Hematopoietic multipotent progenitor cell treated with erythropoietin and hydrocortisone succinate and interleukin-3 and kit ligand, for 17 days (in vitro differentiated cells): ENCODE data around the gene CD81.
A peak's percentile ranks its signal among the peaks of the same experiment; 100 is the strongest.

Experiments
- DNase-seq: peaks from one replicate; pipeline ENCODE4 v3.0.0-alpha.2; 2015; ENCODE audit warnings: low spot score

The CD81 gene

DNA sequence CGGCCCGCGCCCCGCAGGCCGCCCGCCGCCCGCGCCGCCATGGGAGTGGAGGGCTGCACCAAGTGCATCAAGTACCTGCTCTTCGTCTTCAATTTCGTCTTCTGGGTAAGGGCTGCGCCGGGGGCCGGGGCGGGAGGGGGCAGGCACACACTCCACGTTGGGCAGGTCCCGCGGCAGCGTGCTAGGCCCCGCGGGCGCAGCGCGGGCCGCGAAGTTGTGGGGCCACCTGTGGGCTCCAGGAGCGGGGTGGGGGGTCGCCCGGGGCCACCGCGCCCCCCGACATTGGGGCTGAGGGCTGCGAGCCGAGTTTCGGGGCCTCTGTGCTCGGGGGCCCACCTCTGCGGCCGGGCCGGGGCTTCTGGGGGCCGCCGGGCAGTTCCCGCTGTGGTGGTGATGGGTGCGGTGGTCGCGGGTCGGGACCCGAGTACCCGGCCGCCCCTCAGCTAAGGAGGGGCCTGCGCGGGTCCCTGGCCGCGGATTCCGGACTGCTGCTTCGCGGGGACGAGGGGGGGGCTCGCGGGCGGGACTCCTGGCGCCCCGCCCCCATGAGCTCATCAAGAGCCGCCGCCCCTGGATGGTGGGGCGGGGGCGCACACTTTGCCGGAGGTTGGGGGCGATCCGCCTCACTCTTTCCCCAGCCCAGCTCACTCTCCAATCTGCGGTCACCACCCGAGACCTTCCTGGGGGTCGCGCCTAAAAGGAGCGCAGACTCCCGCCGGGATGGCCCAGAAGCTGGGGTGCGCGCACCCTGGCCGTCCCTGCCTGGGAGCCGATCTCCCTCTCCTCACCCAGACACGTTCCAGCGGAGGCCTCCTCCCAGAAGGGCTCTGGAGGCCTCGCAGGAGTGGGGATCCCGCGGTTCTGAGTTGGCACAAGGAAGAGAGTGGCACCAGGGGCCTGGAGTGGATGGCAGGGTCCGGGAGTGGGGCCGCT is 667 bp downstream of the CD81 start:
- no peak for DNase-seq

DNA sequence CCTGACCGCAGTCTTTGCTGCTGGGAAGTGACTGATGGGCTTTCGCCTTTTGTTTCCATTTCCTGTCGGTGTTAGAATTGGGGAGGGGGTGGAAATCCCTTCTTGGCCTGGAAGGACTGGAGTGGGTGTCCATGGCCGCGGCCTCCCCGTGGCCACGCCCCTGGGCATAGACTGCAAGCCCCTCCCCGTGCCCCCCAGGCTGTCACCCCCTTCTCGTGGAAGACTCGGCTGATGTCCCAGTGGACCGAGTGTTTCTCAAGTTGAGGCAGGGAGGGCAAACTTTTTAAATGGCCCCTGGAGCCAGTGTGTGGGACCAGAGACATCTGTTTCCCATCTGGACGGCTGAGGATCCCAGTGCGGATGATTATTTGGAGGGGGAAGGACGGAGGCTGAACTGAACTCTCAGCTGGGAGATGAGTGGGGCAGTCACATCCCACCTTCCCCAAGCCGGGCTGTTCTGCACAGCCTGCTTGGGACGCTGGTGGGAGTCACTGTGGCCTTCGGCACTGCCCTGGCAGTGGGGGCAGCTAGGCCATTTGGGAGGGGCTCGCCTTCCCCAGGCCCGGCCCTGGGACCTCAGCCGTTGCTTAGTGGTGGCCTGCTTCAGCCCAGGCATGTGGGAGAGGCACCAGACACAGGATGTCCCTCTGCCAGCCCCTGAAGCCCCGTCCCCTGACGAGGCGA is 1.6 kb downstream of the CD81 start:
- no peak for DNase-seq

DNA sequence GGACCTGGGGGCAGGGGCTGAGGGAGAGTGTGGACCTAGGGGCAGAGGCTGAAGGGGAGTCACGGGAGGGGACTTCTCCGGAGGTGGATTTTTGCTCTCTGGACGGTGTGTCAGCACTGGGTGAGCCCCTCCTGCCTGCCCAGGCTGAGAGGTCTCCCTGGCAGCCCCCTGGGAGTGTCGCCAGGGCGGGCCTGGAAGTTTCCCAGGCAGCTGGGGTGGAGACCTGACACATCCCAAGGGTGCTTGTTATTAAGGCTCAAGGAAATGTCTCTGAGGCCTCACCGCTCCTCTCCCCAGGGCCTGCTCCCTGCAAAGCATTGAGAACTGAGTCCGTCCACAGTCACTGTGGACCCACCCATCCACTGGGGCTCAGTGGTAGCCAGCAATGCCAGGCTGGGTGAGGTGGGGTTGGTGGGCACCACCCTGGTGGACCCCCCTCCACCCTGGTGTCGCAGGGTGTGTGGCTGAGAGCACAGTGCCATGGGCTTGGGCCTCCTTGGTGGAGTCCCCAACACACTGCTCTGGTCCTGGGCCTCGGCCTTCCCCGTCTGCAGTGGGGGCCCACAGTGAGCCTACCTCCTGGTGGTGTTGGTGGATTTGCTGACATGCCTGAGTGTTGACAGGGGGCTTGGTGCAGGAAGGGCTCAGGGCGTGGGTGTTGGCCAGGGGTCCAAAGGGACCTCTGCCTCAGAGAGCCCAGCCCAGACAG is 2.5 kb downstream of the CD81 start:
- no peak for DNase-seq

DNA sequence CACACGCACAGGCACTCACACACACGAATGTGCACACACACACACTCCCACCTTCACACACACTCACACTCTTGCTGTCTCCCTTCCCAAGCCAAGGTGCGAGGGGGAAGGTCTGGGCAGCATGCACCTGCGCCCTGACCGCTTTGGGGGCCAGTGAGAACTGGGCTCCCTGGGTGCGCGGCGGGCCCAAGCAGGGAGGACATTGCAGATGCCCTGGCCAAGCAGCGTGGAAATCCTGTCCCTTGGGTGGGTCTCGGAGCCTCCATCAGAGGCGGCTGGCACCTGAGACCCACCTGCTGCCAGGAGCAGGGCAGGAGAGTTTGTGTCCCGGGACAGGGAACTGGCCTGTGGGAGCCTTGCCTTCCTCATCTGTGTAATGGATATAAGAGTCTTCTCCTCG is 3.3 kb downstream of the CD81 start:
- DNase-seq: no peak

DNA sequence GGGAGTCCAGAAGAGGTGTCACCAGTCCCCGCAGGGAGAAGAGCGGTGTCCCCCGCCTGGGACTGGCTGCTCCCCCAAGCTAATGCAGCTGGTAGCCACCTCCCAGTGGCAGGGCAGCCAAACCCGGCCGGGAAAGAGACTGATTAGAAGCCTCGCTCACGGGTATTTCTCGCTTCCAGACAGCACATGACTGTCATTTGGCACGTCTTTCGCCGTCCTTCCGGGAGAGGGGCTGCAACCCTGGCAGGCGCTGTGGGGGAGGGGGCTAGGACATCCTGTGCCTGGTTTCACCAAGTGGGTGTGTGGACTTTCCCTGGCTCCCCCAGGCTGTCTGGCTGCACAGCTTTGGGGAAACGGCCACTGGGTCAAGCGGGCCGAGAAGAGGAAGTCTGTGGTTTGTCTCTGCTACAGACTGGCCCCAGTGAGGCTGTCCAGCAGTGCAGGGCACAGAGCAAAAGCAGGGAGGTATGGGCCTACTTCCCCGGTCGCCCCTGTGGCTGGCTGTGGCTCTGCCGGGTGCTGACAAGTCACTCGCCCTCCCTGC is 3.8 kb downstream of the CD81 start:
- DNase-seq: no peak

DNA sequence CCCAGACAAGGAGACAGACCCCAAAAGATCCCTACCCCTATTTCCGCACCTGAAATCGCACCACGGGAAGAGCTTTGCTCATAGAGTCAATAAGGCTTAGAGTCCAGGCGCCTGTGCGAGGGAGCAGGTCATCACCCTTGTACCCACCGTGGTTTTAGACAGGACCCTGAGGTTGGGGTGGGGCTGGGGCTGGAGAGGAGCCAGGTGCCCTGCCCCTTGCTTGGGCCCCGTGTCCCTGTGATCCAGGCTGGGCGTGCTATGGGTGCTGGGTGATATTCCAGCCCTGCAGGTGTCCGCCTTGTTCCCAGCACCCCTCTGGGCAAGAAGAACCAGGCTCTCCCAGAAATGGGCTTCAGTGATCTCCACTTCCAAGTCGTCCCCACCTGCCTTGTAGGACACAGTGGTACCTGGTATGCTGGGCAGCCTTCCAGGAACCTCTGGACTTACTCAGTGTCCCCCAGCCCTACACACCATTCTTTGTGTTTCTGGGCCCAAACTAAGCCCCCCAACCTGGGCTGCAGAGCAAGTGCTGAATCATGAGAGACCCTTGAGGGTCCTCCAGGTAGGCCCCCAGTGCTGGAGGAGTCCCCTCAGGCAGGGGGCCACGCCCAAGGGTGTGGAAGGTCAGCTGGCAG is 4.5 kb downstream of the CD81 start:
- no peak for DNase-seq

DNA sequence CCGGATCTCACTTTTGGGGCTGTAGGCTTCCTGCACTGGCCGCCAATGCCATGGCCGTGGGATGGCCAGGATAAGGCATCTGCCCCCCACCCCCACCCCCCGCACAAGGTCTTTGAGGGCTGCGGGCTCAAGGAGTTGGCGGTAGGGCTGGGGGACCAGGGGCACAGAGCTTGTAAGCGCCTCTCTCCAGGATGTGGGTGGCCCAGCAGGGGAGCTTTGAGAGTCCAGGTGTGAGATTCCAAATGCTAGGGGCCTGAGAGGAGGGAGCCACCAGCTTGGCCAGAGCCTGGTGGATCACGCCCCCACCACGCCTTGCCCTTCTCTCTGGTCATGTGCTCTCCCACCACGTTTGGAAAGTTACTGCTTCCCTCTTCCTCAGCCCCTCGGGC is 5.0 kb downstream of the CD81 start:
- DNase-seq: no peak

DNA sequence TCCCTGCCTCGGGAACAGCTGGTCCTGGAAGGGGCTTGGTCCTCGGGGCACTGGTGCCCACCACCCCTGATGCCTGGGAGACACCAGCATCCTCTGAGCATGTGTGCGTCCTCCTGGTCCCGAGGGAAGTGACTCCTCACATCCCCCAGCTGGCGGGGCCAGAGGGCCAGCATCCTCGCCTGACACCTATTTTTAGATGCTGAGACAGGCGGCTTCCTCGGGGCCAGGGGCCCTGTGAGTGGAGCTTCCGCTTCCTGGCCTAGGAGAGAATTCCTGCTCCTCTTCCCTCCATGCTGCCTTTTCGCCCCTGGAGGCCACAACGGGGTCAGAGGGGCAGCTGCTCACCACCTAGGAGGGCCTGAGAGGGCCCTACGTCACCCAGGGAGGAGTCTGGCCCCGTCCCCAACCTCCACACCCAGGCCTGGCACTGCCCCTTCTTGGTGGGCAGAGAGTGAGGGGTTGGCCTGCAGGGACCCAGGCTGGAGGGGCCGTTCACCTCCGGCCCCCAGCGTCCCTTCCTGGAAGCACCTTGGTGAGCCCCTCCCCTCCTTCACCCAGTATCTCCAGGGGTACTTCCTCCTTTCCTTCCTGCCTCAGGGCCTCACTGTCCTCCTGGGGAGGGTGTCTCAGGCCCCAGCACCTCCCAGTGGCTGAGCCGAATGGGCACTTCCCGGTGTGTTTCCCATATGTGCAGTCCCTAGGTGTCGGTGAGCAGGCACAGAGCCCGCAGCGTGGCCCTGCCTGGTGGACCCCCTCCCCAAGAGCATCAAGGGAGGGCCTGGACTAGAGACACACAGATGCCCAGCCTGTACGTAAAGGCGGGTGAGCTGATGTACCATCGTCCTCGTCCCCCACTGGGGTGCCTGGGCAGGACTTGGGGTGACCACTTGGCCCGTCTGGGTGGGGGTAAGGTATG is 6.1 kb downstream of the CD81 start:
- no peak for DNase-seq

DNA sequence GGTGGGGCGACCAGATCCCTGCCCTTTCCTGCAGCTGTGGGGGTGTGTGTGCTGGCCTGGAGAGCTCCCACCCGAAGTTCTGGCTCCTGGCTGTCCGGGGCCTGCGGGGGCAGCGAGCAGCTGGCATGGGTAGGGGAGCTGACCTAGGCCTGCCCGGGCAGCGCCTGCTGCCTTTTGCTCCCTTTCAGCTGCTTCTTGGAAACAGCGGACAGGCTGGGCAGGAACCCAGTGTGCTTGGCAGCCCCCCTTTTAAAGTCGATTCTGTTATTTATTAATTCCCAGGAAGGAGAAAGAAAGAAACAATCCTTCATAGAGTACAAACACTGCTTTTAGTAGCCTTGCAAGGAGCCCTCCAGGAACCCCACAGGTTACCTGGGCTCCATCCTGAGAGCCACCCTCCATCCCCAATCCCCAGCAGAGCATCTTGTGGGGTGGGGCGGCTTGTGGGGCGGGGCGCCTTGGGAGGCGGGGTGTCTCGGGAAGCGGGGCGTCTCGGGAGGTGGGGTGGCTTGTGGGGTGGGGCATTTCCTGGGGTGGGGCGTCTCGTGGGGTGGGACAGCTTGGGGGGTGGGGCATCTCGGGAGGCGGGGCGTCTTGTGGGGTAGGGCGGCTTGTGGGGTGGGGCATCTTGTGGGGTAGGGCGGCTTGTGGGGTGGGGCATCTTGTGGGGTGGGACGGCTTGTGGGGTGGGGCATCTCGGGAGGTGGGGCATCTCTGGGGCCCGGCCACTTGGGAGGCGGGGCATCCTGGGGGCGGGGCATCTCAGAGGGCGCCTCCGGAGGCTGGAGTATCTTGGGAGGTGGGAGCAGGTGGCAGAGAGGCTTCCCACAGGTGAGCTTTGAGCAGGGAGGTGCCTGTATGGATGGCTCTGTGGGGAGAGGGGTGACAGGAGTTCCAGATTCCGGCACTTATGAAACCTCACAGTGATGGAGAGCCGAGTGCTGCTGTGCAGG is 7.0 kb downstream of the CD81 start:
- DNase-seq: no peak

DNA sequence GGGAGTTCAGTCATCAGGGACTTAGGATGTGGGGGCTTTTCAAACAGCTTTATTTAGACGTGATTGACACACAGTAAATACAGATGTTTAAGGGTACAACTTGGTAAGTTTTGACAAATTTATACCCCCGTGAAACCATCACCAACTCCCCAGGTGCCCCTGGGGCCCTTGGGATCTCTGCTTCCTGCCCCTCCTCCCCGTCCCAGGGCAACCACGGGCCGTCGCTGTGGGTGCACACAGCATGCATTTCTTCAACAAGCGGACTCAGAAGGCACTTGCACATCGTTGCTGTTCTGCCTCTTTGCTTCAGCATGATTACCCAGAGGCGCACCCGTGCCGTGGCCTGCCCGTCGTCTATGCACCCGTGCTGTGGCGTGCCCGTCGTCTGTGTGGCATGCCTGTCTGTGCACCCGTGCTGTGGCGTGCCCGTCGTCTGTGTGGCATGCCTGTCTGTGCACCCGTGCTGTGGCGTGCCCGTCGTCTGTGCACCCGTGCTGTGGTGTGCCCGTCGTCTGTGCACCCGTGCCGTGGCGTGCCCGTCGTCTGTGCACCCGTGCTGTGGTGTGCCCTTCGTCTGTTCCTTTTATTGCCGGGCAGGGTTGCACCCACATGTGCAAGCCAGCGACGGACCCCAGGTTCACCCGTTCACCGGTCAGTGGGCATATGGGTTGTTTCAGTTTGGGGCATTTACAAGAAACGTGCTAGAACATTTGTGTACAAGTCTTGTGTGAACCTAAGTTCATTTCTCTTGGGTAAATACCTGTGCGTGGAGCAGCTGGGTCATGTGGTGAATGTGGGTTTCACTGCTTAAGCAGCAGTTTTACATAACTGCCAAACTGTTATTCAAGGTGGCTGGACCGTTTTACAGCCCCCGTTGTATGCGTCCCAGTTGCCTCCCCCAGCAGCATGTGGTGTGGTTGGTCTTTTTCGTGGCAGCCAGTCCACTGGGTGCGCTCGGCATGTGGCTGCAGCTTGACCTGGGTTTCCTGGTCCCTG is 8.3 kb downstream of the CD81 start:
- no peak for DNase-seq

DNA sequence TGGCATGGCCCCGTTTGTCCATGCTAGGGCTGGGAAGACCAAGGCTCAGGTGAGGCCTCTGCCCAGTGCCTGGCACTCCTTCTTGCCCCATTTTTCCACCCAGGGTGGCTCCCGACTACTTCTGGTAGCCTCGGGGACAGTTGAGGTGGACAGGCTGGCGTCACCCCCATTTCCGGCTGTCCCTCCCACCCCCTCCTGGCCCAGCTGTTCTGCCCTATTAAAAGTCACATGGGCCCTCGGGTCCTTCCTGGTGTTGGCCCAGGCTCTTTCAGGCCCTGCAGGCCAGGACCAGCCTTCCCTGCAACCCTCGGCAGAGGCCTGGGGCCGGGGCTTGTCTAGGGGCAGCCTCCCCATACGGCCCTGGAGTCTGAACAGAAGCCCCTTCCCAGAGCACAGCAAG is 9.5 kb downstream of the CD81 start:
- no peak for DNase-seq

DNA sequence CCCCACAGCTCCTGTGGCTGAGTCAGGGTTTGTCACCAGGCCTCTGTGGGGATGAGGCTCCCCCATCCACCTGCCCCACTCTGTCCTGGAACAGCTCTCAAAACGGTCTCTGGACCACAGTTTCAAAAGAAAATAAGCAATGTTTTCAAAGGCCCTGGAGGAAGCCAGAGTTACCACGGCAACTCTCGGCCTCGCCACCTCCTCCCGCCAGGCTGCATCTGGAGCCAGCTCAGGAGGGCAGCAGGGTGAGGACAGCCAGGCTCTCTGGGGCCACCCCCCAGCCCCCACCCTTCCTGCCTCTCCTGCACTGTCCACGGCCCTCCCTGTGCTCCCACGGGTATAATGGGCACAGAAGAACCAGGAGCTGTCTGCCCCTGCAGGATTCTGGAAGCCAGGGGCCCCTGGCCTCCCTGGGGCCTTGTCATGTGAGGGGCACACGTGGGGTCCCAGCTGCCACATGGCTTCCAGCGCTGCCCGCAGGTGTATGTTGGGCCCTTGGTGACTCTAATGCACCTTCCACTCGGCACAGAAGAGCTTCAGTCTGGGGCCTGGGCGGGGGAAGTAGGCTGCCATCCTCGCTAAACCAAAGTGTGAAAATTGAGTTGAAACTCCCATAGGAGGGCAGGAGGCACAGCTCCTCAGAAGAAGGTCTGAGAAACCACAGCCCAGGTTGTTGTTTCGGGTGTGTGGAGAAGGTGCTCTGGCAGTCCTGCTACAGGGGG is 10.3 kb downstream of the CD81 start:
- no peak for DNase-seq

DNA sequence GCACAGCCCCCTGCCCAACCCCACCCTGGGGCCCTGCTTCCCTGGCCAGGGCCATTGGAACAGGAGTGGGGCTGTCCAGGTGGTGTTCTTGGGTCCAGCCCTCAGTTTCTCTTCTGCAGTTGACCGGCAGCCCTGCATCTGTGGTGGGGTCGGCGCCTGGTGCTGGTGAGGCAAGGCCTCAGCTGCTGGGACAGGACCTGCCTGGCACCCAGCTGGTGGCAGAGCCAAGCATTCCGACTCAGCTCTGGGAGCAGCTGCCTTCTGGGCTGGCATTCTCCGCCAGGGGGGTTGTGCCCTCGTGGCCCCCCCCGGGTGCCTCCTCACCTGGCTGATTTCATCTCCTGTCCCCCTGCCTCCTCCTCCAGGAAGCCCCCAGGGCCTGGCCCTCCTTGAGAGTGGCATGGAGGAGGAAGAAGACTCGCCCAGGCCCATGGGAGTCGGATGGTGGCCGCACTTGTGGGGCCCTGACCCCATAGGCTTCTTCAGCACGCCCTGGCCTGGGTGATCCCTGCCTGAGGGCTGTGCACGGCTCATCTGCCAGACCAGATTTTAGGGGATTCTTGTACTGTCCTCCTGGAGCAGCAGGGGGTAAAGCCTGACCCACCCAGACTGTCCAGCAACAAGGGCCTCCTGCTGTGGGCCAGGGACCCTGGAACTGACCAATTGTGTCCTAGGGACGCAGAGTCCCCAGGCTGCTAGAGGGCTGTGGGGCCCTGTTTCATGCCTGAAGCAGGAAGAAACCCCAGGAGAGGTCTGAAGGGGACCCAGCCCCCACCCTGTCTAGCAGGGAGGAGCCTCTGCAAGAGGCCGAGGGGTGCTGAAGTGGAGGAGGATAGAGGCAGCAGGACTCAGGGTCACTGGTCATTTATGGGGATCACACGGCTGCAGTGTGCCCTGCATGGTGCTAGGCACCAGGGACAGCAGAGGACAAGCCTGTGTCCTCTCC is 11.6 kb downstream of the CD81 start:
- no peak for DNase-seq

DNA sequence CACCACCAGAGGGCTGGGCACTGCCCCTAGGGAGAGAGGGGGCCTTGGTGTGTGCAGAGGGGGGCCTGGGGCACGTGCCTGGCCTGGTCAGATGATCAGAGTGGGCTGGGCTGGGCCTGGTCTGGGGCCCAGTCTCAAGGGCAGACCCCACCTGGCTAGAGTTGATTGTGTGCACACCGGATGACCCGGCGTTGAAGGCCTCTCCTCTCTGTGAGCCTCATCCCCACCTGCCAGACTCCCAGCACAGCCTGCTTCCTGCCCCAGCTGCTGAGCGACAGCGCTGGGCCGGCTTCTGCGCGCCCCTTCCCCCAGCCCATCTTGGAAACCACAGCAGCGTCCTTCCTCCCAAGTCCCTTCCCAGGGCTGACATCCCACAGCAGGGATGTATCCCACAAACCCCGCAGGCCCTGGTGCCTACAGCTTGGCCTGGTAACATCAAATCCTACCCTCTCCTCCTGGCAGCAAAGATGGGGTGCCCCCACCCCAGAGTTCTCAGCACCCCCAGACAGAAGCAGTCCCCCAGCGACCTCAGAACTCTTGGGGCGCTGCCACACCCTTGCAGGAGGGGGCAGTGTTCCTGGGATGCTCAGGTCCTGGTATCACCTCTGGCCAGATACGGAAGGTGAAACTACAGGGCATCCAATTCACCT is 12.4 kb downstream of the CD81 start:
- DNase-seq: no peak

DNA sequence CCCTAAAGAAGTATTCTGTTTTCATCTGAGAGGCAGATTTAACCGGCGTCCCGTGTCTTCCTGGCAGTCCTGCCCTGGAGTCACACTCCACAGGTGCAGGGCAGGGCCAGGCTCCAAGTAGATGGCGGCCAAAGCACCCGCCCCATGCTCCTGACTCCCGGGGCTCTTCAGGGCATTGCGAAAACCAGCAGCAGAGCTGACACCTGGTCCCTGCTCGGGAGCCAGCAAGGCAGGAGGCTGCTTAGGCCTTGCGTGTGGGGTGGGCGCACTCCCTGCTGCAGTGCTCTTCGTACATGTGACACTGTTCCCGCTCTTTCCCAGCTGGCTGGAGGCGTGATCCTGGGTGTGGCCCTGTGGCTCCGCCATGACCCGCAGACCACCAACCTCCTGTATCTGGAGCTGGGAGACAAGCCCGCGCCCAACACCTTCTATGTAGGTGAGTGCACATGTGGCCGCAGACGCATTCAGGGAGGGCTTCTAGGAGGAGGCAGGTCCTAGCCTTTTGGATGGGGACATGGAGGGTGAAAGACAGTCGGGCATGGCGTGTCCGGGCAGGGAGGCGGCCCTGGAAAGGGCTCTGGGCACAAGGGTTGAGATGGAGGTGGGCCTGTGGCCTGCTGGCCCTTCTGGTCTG is 13.1 kb downstream of the CD81 start:
- no peak for DNase-seq

DNA sequence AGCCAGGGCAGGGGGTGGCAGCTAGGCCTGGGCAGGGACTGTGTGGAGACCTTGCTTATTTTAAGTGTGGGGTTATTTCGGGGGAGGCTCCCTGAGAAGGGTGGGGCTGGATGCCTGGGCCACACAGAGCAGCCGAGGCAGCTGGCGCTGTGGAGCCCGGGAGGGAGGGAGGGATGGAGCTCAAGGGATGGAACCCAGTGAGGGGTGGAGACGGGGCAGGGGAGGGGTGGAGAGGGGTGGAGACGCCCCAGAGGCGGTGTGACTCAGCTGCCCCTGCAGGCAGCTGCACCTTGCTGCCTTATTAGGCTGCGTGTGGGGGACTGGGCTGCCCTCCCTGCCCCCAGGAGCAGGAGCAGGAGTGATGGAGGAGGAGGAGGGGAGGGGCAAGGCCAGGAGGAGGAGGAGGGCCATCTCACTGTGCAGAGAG is 13.6 kb downstream of the CD81 start:
- DNase-seq: peak; percentile 10
